HUES64 (cell line): ENCODE data around the gene GPBP1L1.
"Not testable (repeated sequence)": the region's sequence is repeated elsewhere in the genome, so short reads cannot be mapped to it uniquely, and the experiment has no call there.

Experiments
- H3K27ac ChIP-seq: 2 replicates; pipeline ENCODE4 v1.7.0; 2013; ENCODE audit warnings: low read depth, low read length, inconsistent platforms
- H3K27me3 ChIP-seq: 2 replicates; pipeline ENCODE4 v1.6.1; 2013; ENCODE audit warnings: mild to moderate bottlenecking, low read length; ENCODE audit not compliant: insufficient read depth
- H3K36me3 ChIP-seq: 2 replicates; pipeline ENCODE4 v1.6.1; 2013; ENCODE audit warnings: mild to moderate bottlenecking, low read length; ENCODE audit not compliant: insufficient read depth
- H3K4me1 ChIP-seq: 2 replicates; pipeline ENCODE4 v1.6.1; 2013; ENCODE audit warnings: mild to moderate bottlenecking, low read length, moderate library complexity; ENCODE audit not compliant: insufficient read depth
- H3K4me3 ChIP-seq: 2 replicates; pipeline ENCODE4 v1.5.1; 2013; ENCODE audit warnings: mild to moderate bottlenecking, low read length, moderate library complexity
- H3K9ac ChIP-seq: 2 replicates; pipeline ENCODE4 v1.6.1; 2013; ENCODE audit warnings: mild to moderate bottlenecking, low read depth, low read length
- H3K9me3 ChIP-seq: 2 replicates; pipeline ENCODE4 v1.6.1; 2013; ENCODE audit warnings: low read depth, low read length; ENCODE audit not compliant: insufficient read depth
- WGBS: fragments of 150-250, 120-280 bp; methylation state at CpG from one replicate; pipeline ENCODE4 v1.1.7; 2013; ENCODE audit warnings: missing lambda C conversion rate; 5-methylcytosine and 5-hydroxymethylcytosine counted together

Gene GPBP1L1

GRCh38 chr1:45713711-45714110 lies 27.4 kb upstream of the GPBP1L1 start:
- H3K9me3 ChIP-seq = no peaks in the 10 kb centered on the region
- no peaks in the 10 kb centered on the region for H3K36me3 ChIP-seq
- WGBS = 97% methylated on average over 3 of the region's 3 CpGs
- H3K27me3 ChIP-seq = no peaks in the 10 kb centered on the region
- H3K4me1 ChIP-seq = no peaks in the 10 kb centered on the region
- no peak overlapping the region for H3K4me3 ChIP-seq
- H3K9ac ChIP-seq = no peak overlapping the region
- no peak overlapping the region for H3K27ac ChIP-seq

GRCh38 chr1:45704637-45705036 lies 18.3 kb upstream of the GPBP1L1 start:
- WGBS = 88% methylated on average over 1 of the region's 1 CpG
- no peaks in the 10 kb centered on the region for H3K27me3 ChIP-seq
- no peak overlapping the region for H3K27ac ChIP-seq

GRCh38 chr1:45694823-45695222 lies 8.5 kb upstream of the GPBP1L1 start:
- Histone ChIP-seq H3K4me3 (no peak overlapping the region), H3K27ac (no peak overlapping the region), H3K27me3 (no peaks in the 10 kb centered on the region), H3K4me1 (no peaks in the 10 kb centered on the region), H3K9me3 (no peaks in the 10 kb centered on the region), H3K9ac (no peak overlapping the region), H3K36me3 (peaks cover 47% of the 10 kb centered on the region)
- 98% methylated on average over 7 of the region's 7 CpGs for WGBS

More at GRCh38 chr1:45704637-45705036, 18.3 kb upstream of the GPBP1L1 start:
- H3K4me3 ChIP-seq = no peak overlapping the region
- no peak overlapping the region for H3K9ac ChIP-seq
- H3K9me3 ChIP-seq = no peaks in the 10 kb centered on the region
- H3K4me1 ChIP-seq = no peaks in the 10 kb centered on the region
- no peaks in the 10 kb centered on the region for H3K36me3 ChIP-seq

- H3K4me1 ChIP-seq, H3K27ac ChIP-seq, H3K9ac ChIP-seq, H3K4me3 ChIP-seq, H3K27me3 ChIP-seq, H3K9me3 ChIP-seq: not testable (repeated sequence)
- peaks cover 47% of the 10 kb centered on the region for H3K36me3 ChIP-seq
- WGBS = 94% methylated on average over 7 of the region's 8 CpGs
Measured at GRCh38 chr1:45693811-45694210, 7.5 kb upstream of the GPBP1L1 start.

- 4% methylated on average over 22 of the region's 24 CpGs for WGBS
- Histone ChIP-seq H3K27me3 (no peaks in the 10 kb centered on the region), H3K9me3 (no peaks in the 10 kb centered on the region), H3K36me3 (peaks cover 20% of the 10 kb centered on the region), H3K4me1 (peaks cover 6% of the 10 kb centered on the region; the same call in 1 of the 2 replicates), H3K27ac (peak within 1 kb of the TSS; percentile 88), H3K4me3 (peak within 1 kb of the TSS; percentile 79), H3K9ac (peak within 1 kb of the TSS; percentile 89)
Measured at GRCh38 chr1:45687754-45688740, 1.7 kb upstream of the GPBP1L1 start, which contains the start of gene TMEM69. Gene TMEM69 (plus strand): TSS chr1:45688181. CDS start chr1:45691069, 2,888 bp downstream.

GRCh38 chr1:45687014-45687753 lies 851 bp upstream of the GPBP1L1 start:
- 3% methylated on average over 44 of the region's 44 CpGs for WGBS

GRCh38 chr1:45686015-45686287 lies 382 bp downstream of the GPBP1L1 start:
- Histone ChIP-seq H3K9me3 (no peaks in the 10 kb centered on the region), H3K4me1 (peaks cover 26% of the 10 kb centered on the region), H3K9ac (peak overlapping the region; percentile 96), H3K27ac (peak overlapping the region; percentile 95), H3K4me3 (peak overlapping the region; percentile 79), H3K36me3 (peaks cover 6% of the 10 kb centered on the region), H3K27me3 (no peaks in the 10 kb centered on the region)
- under 1% methylated on average over 27 of the region's 27 CpGs for WGBS

More at GRCh38 chr1:45687014-45687753, 851 bp upstream of the GPBP1L1 start:
- peaks cover 11% of the 10 kb centered on the region for H3K36me3 ChIP-seq
- peaks cover 14% of the 10 kb centered on the region; the same call in 1 of the 2 replicates for H3K4me1 ChIP-seq
- H3K27ac ChIP-seq = peak overlapping the region; percentile 95
- peak overlapping the region; percentile 96 for H3K9ac ChIP-seq
- no peaks in the 10 kb centered on the region for H3K27me3 ChIP-seq
- peak overlapping the region; percentile 79 for H3K4me3 ChIP-seq
- H3K9me3 ChIP-seq = no peaks in the 10 kb centered on the region

- peaks cover 31% of the 10 kb centered on the region for H3K4me1 ChIP-seq
- H3K9me3 ChIP-seq = no peaks in the 10 kb centered on the region
- peaks cover under 1% of the 10 kb centered on the region; the same call in 1 of the 2 replicates for H3K36me3 ChIP-seq
- peak overlapping the region; percentile 96 for H3K9ac ChIP-seq
- H3K27ac ChIP-seq = peak overlapping the region; percentile 95; the same call in 1 of the 2 replicates
- no peaks in the 10 kb centered on the region for H3K27me3 ChIP-seq
- H3K4me3 ChIP-seq = peak overlapping the region; percentile 79
- 1% methylated on average over 10 of the region's 13 CpGs for WGBS
Measured at GRCh38 chr1:45685308-45686014, 872 bp downstream of the GPBP1L1 start.

- 79% methylated on average over 2 of the region's 2 CpGs for WGBS
- Histone ChIP-seq H3K4me3 (peak overlapping the region; percentile 79), H3K9me3 (no peaks in the 10 kb centered on the region), H3K36me3 (no peaks in the 10 kb centered on the region), H3K27me3 (no peaks in the 10 kb centered on the region), H3K27ac (no peak overlapping the region), H3K4me1 (peaks cover 40% of the 10 kb centered on the region), H3K9ac (no peak overlapping the region; the same call in 1 of the 2 replicates)
Measured at GRCh38 chr1:45684402-45684801, 1.9 kb downstream of the GPBP1L1 start.

GRCh38 chr1:45682942-45683341 lies 3.4 kb downstream of the GPBP1L1 start:
- Histone ChIP-seq H3K9ac (no peak overlapping the region), H3K27me3 (no peaks in the 10 kb centered on the region), H3K27ac (no peak overlapping the region), H3K4me3 (no peak overlapping the region), H3K9me3 (no peaks in the 10 kb centered on the region), H3K36me3 (no peaks in the 10 kb centered on the region), H3K4me1 (peaks cover 54% of the 10 kb centered on the region)
- 87% methylated on average over 6 of the region's 6 CpGs for WGBS
